ENCODE results near the gene SLC23A1.

Gene SLC23A1

GRCh38 chr5:139406963-139407362, 23.9 kb upstream of the SLC23A1 start:
- no peak for DNase-seq

- no peak for DNase-seq
Measured at GRCh38 chr5:139404484-139404840, 21.4 kb upstream of the SLC23A1 start.

- peak; percentile 95 for DNase-seq
Measured at GRCh38 chr5:139403787-139404483, 20.8 kb upstream of the SLC23A1 start, which contains the start of gene SPATA24. Gene SPATA24 (minus strand): TSS chr5:139404089. CDS start chr5:139404060, 29 bp downstream.

GRCh38 chr5:139403418-139403786, 20.3 kb upstream of the SLC23A1 start:
- DNase-seq: no peak

- no peak for DNase-seq
Measured at GRCh38 chr5:139402561-139403158, 19.6 kb upstream of the SLC23A1 start.

GRCh38 chr5:139401546-139401945, 18.4 kb upstream of the SLC23A1 start:
- DNase-seq: no peak

- DNase-seq: no peak
Measured at GRCh38 chr5:139399501-139400121, 16.5 kb upstream of the SLC23A1 start.

- no peak for DNase-seq
Measured at GRCh38 chr5:139397921-139398320, 14.8 kb upstream of the SLC23A1 start.

- no peak for DNase-seq
Measured at GRCh38 chr5:139396691-139397090, 13.6 kb upstream of the SLC23A1 start.

GRCh38 chr5:139395844-139396640, 12.9 kb upstream of the SLC23A1 start:
- DNase-seq: no peak

GRCh38 chr5:139394654-139395566, 11.8 kb upstream of the SLC23A1 start, which contains the start of gene PROB1:
Gene PROB1 (minus strand): TSS chr5:139395104. CDS start chr5:139395081, 23 bp downstream.
- no peak for DNase-seq

- no peak for DNase-seq
Measured at GRCh38 chr5:139394123-139394653, 11.1 kb upstream of the SLC23A1 start.

- DNase-seq: no peak
Measured at GRCh38 chr5:139393497-139394122, 10.5 kb upstream of the SLC23A1 start.

GRCh38 chr5:139392678-139393496, 9.8 kb upstream of the SLC23A1 start:
- no peak for DNase-seq

- DNase-seq: no peak
Measured at GRCh38 chr5:139392324-139392677, 9.2 kb upstream of the SLC23A1 start.

- no peak for DNase-seq
Measured at GRCh38 chr5:139391570-139392323, 8.7 kb upstream of the SLC23A1 start.

GRCh38 chr5:139390639-139391569, 7.8 kb upstream of the SLC23A1 start:
- no peak for DNase-seq
